HG03432 (cell line): ENCODE results near the gene MTA1.

Experiments used
- ATAC-seq: cut with Tn5 transposase; IDR thresholded peaks from one replicate; pipeline ENCODE4 v1.9.1; 2021; ENCODE audit warnings: mild to moderate bottlenecking, moderate library complexity; ENCODE audit not compliant: unreplicated experiment

MTA1 gene

GRCh38 chr14:105401699-105402098 is 17.9 kb upstream of the MTA1 start:
- no peak for ATAC-seq

- no peak for ATAC-seq
These were observed 11.0 kb upstream of the MTA1 start for GRCh38 chr14:105408592-105408991.

GRCh38 chr14:105409364-105409763 is 10.3 kb upstream of the MTA1 start:
- no peak for ATAC-seq

GRCh38 chr14:105410642-105411016 is 9.0 kb upstream of the MTA1 start:
- ATAC-seq, result no peak

GRCh38 chr14:105411017-105411941 is 8.3 kb upstream of the MTA1 start:
- ATAC-seq, result no peak

- no peak for ATAC-seq
These were observed 7.4 kb upstream of the MTA1 start for GRCh38 chr14:105411985-105412770.

GRCh38 chr14:105412771-105413543 is 6.7 kb upstream of the MTA1 start:
- no peak for ATAC-seq

GRCh38 chr14:105413544-105413886 is 6.1 kb upstream of the MTA1 start:
- ATAC-seq, result no peak

GRCh38 chr14:105414456-105415371 is 4.9 kb upstream of the MTA1 start:
- ATAC-seq, result peak; percentile 66

- ATAC-seq, result no peak
These were observed 3.9 kb upstream of the MTA1 start for GRCh38 chr14:105415481-105416428.

GRCh38 chr14:105416671-105417070 is 3.0 kb upstream of the MTA1 start:
- no peak for ATAC-seq

GRCh38 chr14:105417690-105418121 is 1.9 kb upstream of the MTA1 start:
- ATAC-seq, result no peak

- no peak for ATAC-seq
These were observed 1.1 kb upstream of the MTA1 start for GRCh38 chr14:105418269-105419194.

GRCh38 chr14:105420101-105420973 is 710 bp downstream of the MTA1 start:
- peak; percentile 4 for ATAC-seq

GRCh38 chr14:105420974-105421674 is 1.5 kb downstream of the MTA1 start:
- ATAC-seq, result no peak
